ENCODE data around the gene PYGB. TPM values are rescaled to one million over a fixed set of nuclear protein-coding genes. Genes with fewer than 3 reads are reported as not detected.

PYGB gene
- polyA plus RNA-seq, 1 experiment, result 68.8 TPM

- POLR2A ChIA-PET, result interaction anchor here (0.6 to 0.7 kb wide), 2 partner anchors 16 to 123 kb away, joined by 3 to 8 read pairs; no protein-coding TSS in a partner anchor
- no peak for DNase-seq (ENCODE audit: low read depth)
- 0 out of 2 replicates have a peak, but pooled peaks cover 2% of the 10 kb centered on the region for H3K36me3 ChIP-seq (ENCODE audit: control insufficient read depth, insufficient read depth, low read length)
- no peaks in the 10 kb centered on the region for H3K27me3 ChIP-seq (ENCODE audit: control insufficient read depth, insufficient read depth, low read length)
- H3K4me3 ChIP-seq (ENCODE audit: low read depth, low read length), result peak overlapping the region; percentile 61
- no peak for TF ChIP-seq CTCF (IDR thresholded peaks at IDR 0.05; ENCODE audit: insufficient read depth, low read depth, low read length)
- CTCF ChIA-PET, result interaction anchor here (0.9 to 2.4 kb wide), 9 partner anchors 10 to 48 kb away, joined by 3 to 9 read pairs (median 5); no protein-coding TSS in a partner anchor
Observed at GRCh38 chr20:25247518-25247955, 348 bp upstream of the PYGB start.

- Histone ChIP-seq H3K27me3 (ENCODE audit: control insufficient read depth, insufficient read depth, low read length) (no peaks in the 10 kb centered on the region), H3K4me3 (ENCODE audit: low read depth, low read length) (peak overlapping the region; percentile 61), H3K36me3 (ENCODE audit: control insufficient read depth, insufficient read depth, low read length) (0 out of 2 replicates have a peak, but pooled peaks cover 2% of the 10 kb centered on the region)
- ChIA-PET CTCF (interaction anchor here (2.4 kb wide), 1 partner anchor 21 kb away, joined by 7 read pairs; no protein-coding TSS in a partner anchor), POLR2A (no interaction called here)
- no peak for DNase-seq (ENCODE audit: low read depth)
- no peak for TF ChIP-seq CTCF (IDR thresholded peaks at IDR 0.05; ENCODE audit: insufficient read depth, low read depth, low read length)
Observed at GRCh38 chr20:25248786-25249172, 894 bp downstream of the PYGB start.

GRCh38 chr20:25249198-25249931, 1.5 kb downstream of the PYGB start:
- ChIA-PET CTCF (interaction anchor here (0.9 to 2.4 kb wide), 2 partner anchors 22 to 150 kb away, joined by 3 to 7 read pairs; no protein-coding TSS in a partner anchor), POLR2A (no interaction called here)
- no peak for TF ChIP-seq CTCF (IDR thresholded peaks at IDR 0.05; ENCODE audit: insufficient read depth, low read depth, low read length)
- Histone ChIP-seq H3K27me3 (ENCODE audit: control insufficient read depth, insufficient read depth, low read length) (no peaks in the 10 kb centered on the region), H3K4me3 (ENCODE audit: low read depth, low read length) (peak overlapping the region; percentile 61), H3K36me3 (ENCODE audit: control insufficient read depth, insufficient read depth, low read length) (0 out of 2 replicates have a peak, but pooled peaks cover 2% of the 10 kb centered on the region)
- DNase-seq (ENCODE audit: low read depth), result no peak

GRCh38 chr20:25250508-25250907, 2.6 kb downstream of the PYGB start:
- DNase-seq (ENCODE audit: low read depth), result no peak
- no peak overlapping the region for H3K4me3 ChIP-seq (ENCODE audit: low read depth, low read length)
- TF ChIP-seq CTCF (IDR thresholded peaks at IDR 0.05; ENCODE audit: insufficient read depth, low read depth, low read length), result no peak
- H3K36me3 ChIP-seq (ENCODE audit: control insufficient read depth, insufficient read depth, low read length), result peaks cover 6% of the 10 kb centered on the region
- POLR2A ChIA-PET, result no interaction called here
- CTCF ChIA-PET, result interaction anchor here (0.7 to 1.4 kb wide), 3 partner anchors 24 to 148 kb away, joined by 3 to 5 read pairs (median 3); no protein-coding TSS in a partner anchor
- H3K27me3 ChIP-seq (ENCODE audit: control insufficient read depth, insufficient read depth, low read length), result no peaks in the 10 kb centered on the region

GRCh38 chr20:25251019-25251418, 3.1 kb downstream of the PYGB start:
- Histone ChIP-seq H3K4me3 (ENCODE audit: low read depth, low read length) (no peak overlapping the region), H3K36me3 (ENCODE audit: control insufficient read depth, insufficient read depth, low read length) (peaks cover 6% of the 10 kb centered on the region), H3K27me3 (ENCODE audit: control insufficient read depth, insufficient read depth, low read length) (no peaks in the 10 kb centered on the region)
- ChIA-PET POLR2A (no interaction called here), CTCF (interaction anchor here (0.7 to 1.4 kb wide), 2 partner anchors 24 to 75 kb away, joined by 3 to 5 read pairs; no protein-coding TSS in a partner anchor)
- no peak for TF ChIP-seq CTCF (IDR thresholded peaks at IDR 0.05; ENCODE audit: insufficient read depth, low read depth, low read length)
- no peak for DNase-seq (ENCODE audit: low read depth)

Measured in BJ (cell line).